Memory B cell (primary cell): Measurements from ENCODE around the gene SDC3.
A peak's percentile ranks its signal among the peaks of the same experiment; 100 is the strongest.
"Not testable (repeated sequence)": the region's sequence is repeated elsewhere in the genome, so short reads cannot be mapped to it uniquely, and the experiment has no call there.

Source experiments
- ATAC-seq: fragments of 150-1000 bp; cut with Tn5 transposase; 2 replicates; pipeline ENCODE4 v1.10.0; 2021; ENCODE audit warnings: low read depth, mild to moderate bottlenecking, moderate library complexity
- DNase-seq, 2 donors: peaks; one replicate each; pipeline ENCODE4 v3.0.0; 2022; ENCODE audit warnings: low spot score in 2 of 2
- H3K27ac Mint-ChIP-seq: one replicate; pipeline ENCODE4 v1.8.0; 2022; ENCODE audit warnings: mild to moderate bottlenecking, moderate library complexity, mixed read lengths
- H3K27me3 Mint-ChIP-seq: one replicate; pipeline ENCODE4 v1.8.0; 2022; ENCODE audit warnings: mixed read lengths
- H3K36me3 Mint-ChIP-seq: one replicate; pipeline ENCODE4 v1.8.0; 2022; ENCODE audit warnings: mild to moderate bottlenecking, mixed read lengths
- H3K4me1 Mint-ChIP-seq: one replicate; pipeline ENCODE4 v1.8.0; 2022; ENCODE audit warnings: mixed read lengths
- H3K4me3 Mint-ChIP-seq: one replicate; pipeline ENCODE4 v1.8.0; 2022; ENCODE audit warnings: mild to moderate bottlenecking, moderate library complexity, mixed read lengths
- H3K9me3 Mint-ChIP-seq: one replicate; pipeline ENCODE4 v1.8.0; 2022; ENCODE audit warnings: mixed read lengths

The SDC3 gene

GRCh38 chr1:30908696-30909364, at the start of gene SDC3:
Gene SDC3 (minus strand): TSS chr1:30908758. CDS start chr1:30908586, 172 bp downstream.
- Mint-ChIP-seq H3K27ac (peak within 1 kb of the TSS; percentile 76), H3K4me1 (peaks cover 21% of the 10 kb centered on the region), H3K4me3 (peak within 1 kb of the TSS; percentile 86), H3K9me3 (no peaks in the 10 kb centered on the region), H3K36me3 (peaks cover 2% of the 10 kb centered on the region), H3K27me3 (peaks cover 34% of the 10 kb centered on the region)
- ATAC-seq, result peak; percentile 61
- DNase-seq, result no peak

- Mint-ChIP-seq H3K9me3 (no peaks in the 10 kb centered on the region), H3K4me3 (no peak overlapping the region), H3K36me3 (peaks cover 36% of the 10 kb centered on the region), H3K27ac (peak overlapping the region; percentile 76), H3K4me1 (peaks cover 7% of the 10 kb centered on the region), H3K27me3 (no peaks in the 10 kb centered on the region)
- ATAC-seq (peak; percentile 27), DNase-seq (no peak)
Observed at GRCh38 chr1:30957560-30958222, 49.1 kb upstream of the SDC3 start.

GRCh38 chr1:30955448-30956015, 47.0 kb upstream of the SDC3 start:
- Mint-ChIP-seq H3K27ac (no peak overlapping the region), H3K36me3 (peaks cover 38% of the 10 kb centered on the region), H3K4me1 (peaks cover 9% of the 10 kb centered on the region), H3K4me3 (no peak overlapping the region), H3K9me3 (no peaks in the 10 kb centered on the region), H3K27me3 (no peaks in the 10 kb centered on the region)
- ATAC-seq (no peak), DNase-seq (no peak)

- ATAC-seq (no peak), DNase-seq (no peak)
- H3K4me1 Mint-ChIP-seq, result peaks cover 9% of the 10 kb centered on the region
- no peaks in the 10 kb centered on the region for H3K9me3 Mint-ChIP-seq
- no peak overlapping the region for H3K27ac Mint-ChIP-seq
- H3K36me3 Mint-ChIP-seq, result peaks cover 35% of the 10 kb centered on the region
- no peak overlapping the region for H3K4me3 Mint-ChIP-seq
- no peaks in the 10 kb centered on the region for H3K27me3 Mint-ChIP-seq
Observed at GRCh38 chr1:30953685-30954084, 45.1 kb upstream of the SDC3 start.

- Mint-ChIP-seq H3K9me3 (no peaks in the 10 kb centered on the region), H3K27ac (no peak overlapping the region), H3K4me1 (peaks cover 7% of the 10 kb centered on the region), H3K27me3 (no peaks in the 10 kb centered on the region), H3K4me3 (no peak overlapping the region), H3K36me3 (peaks cover 35% of the 10 kb centered on the region)
- DNase-seq (no peak), ATAC-seq (no peak)
Observed at GRCh38 chr1:30952098-30952497, 43.5 kb upstream of the SDC3 start.

- DNase-seq (no peak), ATAC-seq (no peak)
- peaks cover 7% of the 10 kb centered on the region for H3K4me1 Mint-ChIP-seq
- no peaks in the 10 kb centered on the region for H3K27me3 Mint-ChIP-seq
- peaks cover 33% of the 10 kb centered on the region for H3K36me3 Mint-ChIP-seq
- H3K9me3 Mint-ChIP-seq, result no peaks in the 10 kb centered on the region
- no peak overlapping the region for H3K4me3 Mint-ChIP-seq
- no peak overlapping the region for H3K27ac Mint-ChIP-seq
Observed at GRCh38 chr1:30950700-30951099, 42.1 kb upstream of the SDC3 start.

GRCh38 chr1:30950053-30950452, 41.5 kb upstream of the SDC3 start:
- no peak for ATAC-seq

GRCh38 chr1:30949487-30949838, 40.9 kb upstream of the SDC3 start:
- not testable (repeated sequence) for H3K9me3 Mint-ChIP-seq, H3K4me1 Mint-ChIP-seq, DNase-seq, H3K27me3 Mint-ChIP-seq, H3K27ac Mint-ChIP-seq, H3K4me3 Mint-ChIP-seq, ATAC-seq
- peaks cover 33% of the 10 kb centered on the region for H3K36me3 Mint-ChIP-seq

More at GRCh38 chr1:30950053-30950452, 41.5 kb upstream of the SDC3 start:
- H3K27me3 Mint-ChIP-seq, result no peaks in the 10 kb centered on the region
- H3K4me3 Mint-ChIP-seq, result no peak overlapping the region
- peaks cover 37% of the 10 kb centered on the region for H3K36me3 Mint-ChIP-seq
- DNase-seq, result no peak
- H3K27ac Mint-ChIP-seq, result no peak overlapping the region
- H3K9me3 Mint-ChIP-seq, result no peaks in the 10 kb centered on the region
- peaks cover 7% of the 10 kb centered on the region for H3K4me1 Mint-ChIP-seq

GRCh38 chr1:30948813-30949486, 40.4 kb upstream of the SDC3 start:
- not testable (repeated sequence) for H3K27me3 Mint-ChIP-seq, ATAC-seq, H3K9me3 Mint-ChIP-seq, DNase-seq, H3K4me1 Mint-ChIP-seq, H3K4me3 Mint-ChIP-seq
- H3K27ac Mint-ChIP-seq, result peak overlapping the region; percentile 68
- peaks cover 36% of the 10 kb centered on the region for H3K36me3 Mint-ChIP-seq

- ATAC-seq (no peak), DNase-seq (no peak)
- no peaks in the 10 kb centered on the region for H3K9me3 Mint-ChIP-seq
- H3K4me3 Mint-ChIP-seq, result no peak overlapping the region
- H3K4me1 Mint-ChIP-seq, result peaks cover 7% of the 10 kb centered on the region
- no peaks in the 10 kb centered on the region for H3K27me3 Mint-ChIP-seq
- peaks cover 41% of the 10 kb centered on the region for H3K36me3 Mint-ChIP-seq
- peak overlapping the region; percentile 68 for H3K27ac Mint-ChIP-seq
Observed at GRCh38 chr1:30948278-30948677, 39.7 kb upstream of the SDC3 start.

GRCh38 chr1:30947212-30947611, 38.7 kb upstream of the SDC3 start:
- Mint-ChIP-seq H3K27me3 (no peaks in the 10 kb centered on the region), H3K9me3 (no peaks in the 10 kb centered on the region), H3K4me1 (peaks cover 4% of the 10 kb centered on the region), H3K36me3 (peaks cover 38% of the 10 kb centered on the region), H3K4me3 (no peak overlapping the region), H3K27ac (no peak overlapping the region)
- ATAC-seq (no peak), DNase-seq (no peak)

GRCh38 chr1:30942326-30942963, 33.9 kb upstream of the SDC3 start:
- no peak for DNase-seq
- no peak for ATAC-seq
- Mint-ChIP-seq H3K27ac (no peak overlapping the region), H3K9me3 (no peaks in the 10 kb centered on the region), H3K36me3 (peaks cover 27% of the 10 kb centered on the region), H3K4me1 (no peaks in the 10 kb centered on the region), H3K4me3 (no peak overlapping the region), H3K27me3 (no peaks in the 10 kb centered on the region)

- no peaks in the 10 kb centered on the region for H3K9me3 Mint-ChIP-seq
- H3K4me3 Mint-ChIP-seq, result no peak overlapping the region
- no peak for ATAC-seq
- DNase-seq, result no peak
- H3K36me3 Mint-ChIP-seq, result peaks cover 34% of the 10 kb centered on the region
- no peak overlapping the region for H3K27ac Mint-ChIP-seq
- peaks cover 6% of the 10 kb centered on the region for H3K4me1 Mint-ChIP-seq
- H3K27me3 Mint-ChIP-seq, result no peaks in the 10 kb centered on the region
Observed at GRCh38 chr1:30940541-30940940, 32.0 kb upstream of the SDC3 start.
